ENCODE data around the gene RTEL1.

- TF ChIP-seq POLR2AphosphoS5 (IDR thresholded peaks at IDR 0.05; ENCODE audit: insufficient read depth in 1 of 2, low read depth in 1 of 2), result no peak
- TF ChIP-seq, protein P1, sequence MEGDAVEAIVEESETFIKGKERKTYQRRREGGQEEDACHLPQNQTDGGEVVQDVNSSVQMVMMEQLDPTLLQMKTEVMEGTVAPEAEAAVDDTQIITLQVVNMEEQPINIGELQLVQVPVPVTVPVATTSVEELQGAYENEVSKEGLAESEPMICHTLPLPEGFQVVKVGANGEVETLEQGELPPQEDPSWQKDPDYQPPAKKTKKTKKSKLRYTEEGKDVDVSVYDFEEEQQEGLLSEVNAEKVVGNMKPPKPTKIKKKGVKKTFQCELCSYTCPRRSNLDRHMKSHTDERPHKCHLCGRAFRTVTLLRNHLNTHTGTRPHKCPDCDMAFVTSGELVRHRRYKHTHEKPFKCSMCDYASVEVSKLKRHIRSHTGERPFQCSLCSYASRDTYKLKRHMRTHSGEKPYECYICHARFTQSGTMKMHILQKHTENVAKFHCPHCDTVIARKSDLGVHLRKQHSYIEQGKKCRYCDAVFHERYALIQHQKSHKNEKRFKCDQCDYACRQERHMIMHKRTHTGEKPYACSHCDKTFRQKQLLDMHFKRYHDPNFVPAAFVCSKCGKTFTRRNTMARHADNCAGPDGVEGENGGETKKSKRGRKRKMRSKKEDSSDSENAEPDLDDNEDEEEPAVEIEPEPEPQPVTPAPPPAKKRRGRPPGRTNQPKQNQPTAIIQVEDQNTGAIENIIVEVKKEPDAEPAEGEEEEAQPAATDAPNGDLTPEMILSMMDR (IDR thresholded peaks at IDR 0.05), result no peak
- TF ChIP-seq POLR2A (IDR thresholded peaks at IDR 0.05), result no peak
Observed at GRCh38 chr20:63618291-63618980, 39.7 kb upstream of the RTEL1 start.
